NCI-H526 (cell line): ENCODE results near the gene SLC25A13.
A peak's percentile ranks its signal among the peaks of the same experiment; 100 is the strongest.

Experiments used
- DNase-seq, 2 experiments: peaks; one replicate each; lab custom pipeline; 2025; lab: John Stamatoyannopoulos, UW

The SLC25A13 gene

GRCh38 chr7:96322847-96323461, 1.1 kb upstream of the SLC25A13 start:
- DNase-seq, result no peak

GRCh38 chr7:96322373-96322695, 436 bp upstream of the SLC25A13 start:
- DNase-seq, result no peak

GRCh38 chr7:96321031-96321657, 754 bp downstream of the SLC25A13 start:
- peak; percentile 96 to 97 for DNase-seq

- DNase-seq, result peak; percentile 97 to 99
Measured at GRCh38 chr7:96320442-96320841, 1.5 kb downstream of the SLC25A13 start.

GRCh38 chr7:96319439-96319838, 2.5 kb downstream of the SLC25A13 start:
- DNase-seq, result no peak

- no peak for DNase-seq
Measured at GRCh38 chr7:96316949-96317348, 4.9 kb downstream of the SLC25A13 start.

GRCh38 chr7:96315125-96315512, 6.8 kb downstream of the SLC25A13 start:
- DNase-seq, result no peak

GRCh38 chr7:96314402-96315124, 7.3 kb downstream of the SLC25A13 start:
- no peak for DNase-seq

- no peak for DNase-seq
Measured at GRCh38 chr7:96313940-96314339, 8.0 kb downstream of the SLC25A13 start.

GRCh38 chr7:96312502-96312901, 9.4 kb downstream of the SLC25A13 start:
- DNase-seq, result no peak

GRCh38 chr7:96311967-96312366, 9.9 kb downstream of the SLC25A13 start:
- peak in 1 of 2 experiments; percentile 14 for DNase-seq

- DNase-seq, result no peak
Measured at GRCh38 chr7:96310110-96310509, 11.8 kb downstream of the SLC25A13 start.

- no peak for DNase-seq
Measured at GRCh38 chr7:96308950-96309263, 13.0 kb downstream of the SLC25A13 start.

GRCh38 chr7:96308253-96308949, 13.5 kb downstream of the SLC25A13 start:
- no peak for DNase-seq

GRCh38 chr7:96306385-96307125, 15.3 kb downstream of the SLC25A13 start:
- no peak for DNase-seq

- DNase-seq, result no peak
Measured at GRCh38 chr7:96305915-96306314, 16.0 kb downstream of the SLC25A13 start.

GRCh38 chr7:96304573-96304972, 17.3 kb downstream of the SLC25A13 start:
- DNase-seq, result no peak

- DNase-seq, result no peak
Measured at GRCh38 chr7:96303686-96304443, 18.0 kb downstream of the SLC25A13 start.

- peak; percentile 30 to 62 for DNase-seq
Measured at GRCh38 chr7:96303105-96303685, 18.7 kb downstream of the SLC25A13 start.

GRCh38 chr7:96300986-96301385, 20.9 kb downstream of the SLC25A13 start:
- DNase-seq, result peak in 1 of 2 experiments; percentile 35

- DNase-seq, result no peak
Measured at GRCh38 chr7:96300502-96300901, 21.4 kb downstream of the SLC25A13 start.
